ENCODE measurements around the gene USP13. TPM values are rescaled to one million over a fixed set of nuclear protein-coding genes. Genes with fewer than 3 reads are reported as not detected.

USP13 gene
- total RNA-seq, 1 donor from 2014 or later, result 11.0 TPM

- H3K27me3 Mint-ChIP-seq, result no peaks in the 10 kb centered on the region
- ATAC-seq (ENCODE audit: low read depth) (no peak), DNase-seq (no peak)
- POLR2A ChIA-PET, result no interaction called here
- H3K27ac Mint-ChIP-seq, result no peak overlapping the region
- peaks cover 13% of the 10 kb centered on the region for H3K4me1 Mint-ChIP-seq
- H3K9me3 Mint-ChIP-seq, result no peaks in the 10 kb centered on the region
- peaks cover 14% of the 10 kb centered on the region for H3K36me3 Mint-ChIP-seq (ENCODE audit: low read depth)
- no peak for TF ChIP-seq CTCF (IDR thresholded peaks at IDR 0.05)
- CTCF ChIA-PET, result no interaction called here
- H3K4me3 Mint-ChIP-seq, result no peak overlapping the region
- intact Hi-C loops (cut with micrococcal nuclease), result no loop called here
These were observed 41.9 kb downstream of the USP13 start for GRCh38 chr3:179694731-179695130.

- intact Hi-C loops (cut with micrococcal nuclease), result no loop called here
- ChIA-PET POLR2A (no interaction called here), CTCF (no interaction called here)
These were observed 43.0 kb downstream of the USP13 start for GRCh38 chr3:179695672-179696313.

GRCh38 chr3:179697736-179698332, 45.0 kb downstream of the USP13 start:
- no peak for ATAC-seq (ENCODE audit: low read depth)
- Mint-ChIP-seq H3K36me3 (ENCODE audit: low read depth) (peaks cover 20% of the 10 kb centered on the region), H3K27me3 (no peaks in the 10 kb centered on the region), H3K9me3 (no peaks in the 10 kb centered on the region), H3K4me3 (no peak overlapping the region), H3K27ac (no peak overlapping the region), H3K4me1 (peaks cover 13% of the 10 kb centered on the region)
- intact Hi-C loops (cut with micrococcal nuclease), result no loop called here
- POLR2A ChIA-PET, result no interaction called here
- TF ChIP-seq CTCF (IDR thresholded peaks at IDR 0.05), result no peak
- CTCF ChIA-PET, result no interaction called here
- DNase-seq, result no peak

More at GRCh38 chr3:179695672-179696313, 43.0 kb downstream of the USP13 start:
- H3K9me3 Mint-ChIP-seq, result no peaks in the 10 kb centered on the region
- no peak overlapping the region for H3K27ac Mint-ChIP-seq
- H3K4me3 Mint-ChIP-seq, result no peak overlapping the region
- no peaks in the 10 kb centered on the region for H3K27me3 Mint-ChIP-seq
- no peak for TF ChIP-seq CTCF (IDR thresholded peaks at IDR 0.05)
- peaks cover 13% of the 10 kb centered on the region for H3K36me3 Mint-ChIP-seq (ENCODE audit: low read depth)
- peaks cover 13% of the 10 kb centered on the region for H3K4me1 Mint-ChIP-seq
- DNase-seq (no peak), ATAC-seq (ENCODE audit: low read depth) (no peak)

GRCh38 chr3:179700716-179701115, 47.9 kb downstream of the USP13 start:
- H3K27ac Mint-ChIP-seq, result no peak overlapping the region
- peaks cover 13% of the 10 kb centered on the region for H3K4me1 Mint-ChIP-seq
- no peak for TF ChIP-seq CTCF (IDR thresholded peaks at IDR 0.05)
- no peaks in the 10 kb centered on the region for H3K9me3 Mint-ChIP-seq
- ATAC-seq (ENCODE audit: low read depth) (no peak), DNase-seq (no peak)
- H3K36me3 Mint-ChIP-seq (ENCODE audit: low read depth), result peaks cover 20% of the 10 kb centered on the region
- POLR2A ChIA-PET, result no interaction called here
- H3K4me3 Mint-ChIP-seq, result no peak overlapping the region
- CTCF ChIA-PET, result no interaction called here
- intact Hi-C loops (cut with micrococcal nuclease), result no loop called here
- no peaks in the 10 kb centered on the region for H3K27me3 Mint-ChIP-seq

- intact Hi-C loops (cut with micrococcal nuclease), result no loop called here
- peaks cover 20% of the 10 kb centered on the region for H3K36me3 Mint-ChIP-seq (ENCODE audit: low read depth)
- H3K27ac Mint-ChIP-seq, result no peak overlapping the region
- peaks cover 13% of the 10 kb centered on the region for H3K4me1 Mint-ChIP-seq
- TF ChIP-seq CTCF (IDR thresholded peaks at IDR 0.05), result no peak
- no peaks in the 10 kb centered on the region for H3K9me3 Mint-ChIP-seq
- no peak for DNase-seq
- CTCF ChIA-PET, result no interaction called here
- no peak for ATAC-seq (ENCODE audit: low read depth)
- POLR2A ChIA-PET, result no interaction called here
- no peak overlapping the region for H3K4me3 Mint-ChIP-seq
- H3K27me3 Mint-ChIP-seq, result no peaks in the 10 kb centered on the region
These were observed 48.5 kb downstream of the USP13 start for GRCh38 chr3:179701176-179701827.
